ENCODE results near the gene ASPHD2. TPM values are rescaled to one million over a fixed set of nuclear protein-coding genes. Genes with fewer than 3 reads are reported as not detected.

ASPHD2 gene
- total RNA-seq, 3 donors from 2014 or later, result 2.7 to 3.7 (median 3.5) TPM

DNA sequence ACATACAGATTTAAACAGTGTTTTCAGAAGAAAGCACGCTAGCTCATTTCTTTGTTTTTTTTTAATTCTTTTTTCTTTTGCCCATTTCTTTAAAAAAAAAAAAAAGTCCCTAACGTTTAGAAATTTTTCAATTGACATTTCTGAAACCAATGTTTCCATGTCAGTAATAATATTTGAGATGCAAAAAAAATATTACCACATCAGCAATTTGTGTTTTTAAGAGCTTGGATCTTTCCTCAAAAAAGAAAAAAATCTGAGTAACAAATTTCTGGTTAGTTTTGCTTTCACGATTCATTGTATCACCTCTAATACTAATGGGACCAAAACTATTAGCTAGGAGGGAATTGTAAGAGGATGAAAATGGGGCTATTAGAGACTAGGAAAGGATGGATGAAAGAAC lies 39.9 kb upstream of the ASPHD2 start:
- no peaks in the 10 kb centered on the region for H3K9me3 ChIP-seq
- H3K4me1 ChIP-seq (ENCODE audit: low read depth), result no peaks in the 10 kb centered on the region
- no peaks in the 10 kb centered on the region for H3K36me3 ChIP-seq (ENCODE audit: low read depth)
- ATAC-seq (no peak), DNase-seq (no peak)
- intact Hi-C loops (cut with DNase I, micrococcal nuclease), result no loop called here
- no peak overlapping the region for H3K4me3 ChIP-seq
- TF ChIP-seq, protein P1, sequence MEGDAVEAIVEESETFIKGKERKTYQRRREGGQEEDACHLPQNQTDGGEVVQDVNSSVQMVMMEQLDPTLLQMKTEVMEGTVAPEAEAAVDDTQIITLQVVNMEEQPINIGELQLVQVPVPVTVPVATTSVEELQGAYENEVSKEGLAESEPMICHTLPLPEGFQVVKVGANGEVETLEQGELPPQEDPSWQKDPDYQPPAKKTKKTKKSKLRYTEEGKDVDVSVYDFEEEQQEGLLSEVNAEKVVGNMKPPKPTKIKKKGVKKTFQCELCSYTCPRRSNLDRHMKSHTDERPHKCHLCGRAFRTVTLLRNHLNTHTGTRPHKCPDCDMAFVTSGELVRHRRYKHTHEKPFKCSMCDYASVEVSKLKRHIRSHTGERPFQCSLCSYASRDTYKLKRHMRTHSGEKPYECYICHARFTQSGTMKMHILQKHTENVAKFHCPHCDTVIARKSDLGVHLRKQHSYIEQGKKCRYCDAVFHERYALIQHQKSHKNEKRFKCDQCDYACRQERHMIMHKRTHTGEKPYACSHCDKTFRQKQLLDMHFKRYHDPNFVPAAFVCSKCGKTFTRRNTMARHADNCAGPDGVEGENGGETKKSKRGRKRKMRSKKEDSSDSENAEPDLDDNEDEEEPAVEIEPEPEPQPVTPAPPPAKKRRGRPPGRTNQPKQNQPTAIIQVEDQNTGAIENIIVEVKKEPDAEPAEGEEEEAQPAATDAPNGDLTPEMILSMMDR (IDR thresholded peaks at IDR 0.05), result no peak

DNA sequence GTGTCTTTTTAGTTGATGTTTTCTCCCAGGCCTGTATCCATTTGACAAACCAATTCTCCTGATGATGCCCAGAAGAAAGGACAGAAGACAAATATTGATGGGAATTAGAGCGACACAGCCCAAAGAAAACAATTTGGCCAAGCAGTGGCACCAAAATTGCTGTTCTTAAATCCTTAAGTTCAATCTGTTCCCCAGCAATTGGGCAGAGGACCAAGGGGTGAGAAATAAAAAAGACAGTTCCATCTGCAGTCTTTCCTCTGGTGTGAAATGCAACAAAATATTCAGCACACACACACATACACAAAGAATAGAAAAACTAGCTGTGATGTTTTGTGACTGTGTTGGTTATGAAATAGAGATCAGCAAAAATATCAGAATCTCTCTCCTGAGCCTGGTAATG lies 38.0 kb upstream of the ASPHD2 start:
- H3K4me1 ChIP-seq (ENCODE audit: low read depth), result no peaks in the 10 kb centered on the region
- no peaks in the 10 kb centered on the region for H3K36me3 ChIP-seq (ENCODE audit: low read depth)
- TF ChIP-seq, protein P1 (IDR thresholded peaks at IDR 0.05), result no peak
- DNase-seq (no peak), ATAC-seq (no peak)
- H3K4me3 ChIP-seq, result no peak overlapping the region
- intact Hi-C loops (cut with DNase I, micrococcal nuclease), result no loop called here
- H3K9me3 ChIP-seq, result no peaks in the 10 kb centered on the region

DNA sequence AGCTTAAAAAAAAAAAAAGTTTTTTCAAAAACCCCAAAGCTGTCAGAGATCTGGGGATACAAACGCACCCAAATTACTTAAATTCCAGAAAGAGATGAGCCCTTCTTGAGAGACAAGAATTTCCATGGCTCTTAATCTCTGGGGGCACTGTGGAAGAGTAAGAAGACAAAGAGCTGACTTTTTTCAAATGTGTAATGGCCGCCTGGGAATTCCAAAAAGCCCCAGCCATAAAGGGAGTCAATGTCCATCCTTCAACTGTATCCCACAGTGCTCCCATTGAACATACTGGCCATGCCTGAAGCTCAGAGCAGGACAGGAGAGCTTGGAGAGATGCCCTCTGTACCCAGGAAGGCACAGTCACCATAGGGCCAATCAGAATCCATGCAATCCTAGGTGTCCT lies 37.4 kb upstream of the ASPHD2 start:
- H3K4me3 ChIP-seq, result no peak overlapping the region
- ATAC-seq, result no peak
- no peaks in the 10 kb centered on the region for H3K4me1 ChIP-seq (ENCODE audit: low read depth)
- H3K36me3 ChIP-seq (ENCODE audit: low read depth), result no peaks in the 10 kb centered on the region
- TF ChIP-seq, protein P1 (IDR thresholded peaks at IDR 0.05), result no peak
- H3K9me3 ChIP-seq, result no peaks in the 10 kb centered on the region
- DNase-seq, result no peak
- intact Hi-C loops (cut with DNase I, micrococcal nuclease), result no loop called here

DNA sequence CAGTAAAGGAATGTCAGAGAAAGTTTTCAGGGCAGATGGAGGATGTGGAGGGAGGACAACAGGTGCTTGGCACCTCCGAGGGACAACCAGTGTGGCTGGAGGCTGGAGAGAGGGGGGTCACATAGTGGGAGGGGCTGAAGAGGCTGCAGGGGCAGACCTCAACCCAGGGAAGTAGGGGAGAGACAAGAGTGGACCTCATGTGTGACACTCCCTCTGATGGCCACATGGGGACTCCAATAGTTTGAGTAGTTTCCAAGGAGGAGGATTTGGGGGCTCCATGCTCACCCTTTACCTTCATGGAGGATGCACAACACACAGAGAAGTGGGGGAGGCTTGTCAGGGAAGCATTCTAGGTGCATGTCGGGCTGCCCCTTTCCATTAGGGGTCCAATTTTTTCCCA lies 35.1 kb upstream of the ASPHD2 start:
- DNase-seq, result no peak
- Histone ChIP-seq H3K4me1 (ENCODE audit: low read depth) (no peaks in the 10 kb centered on the region), H3K36me3 (ENCODE audit: low read depth) (no peaks in the 10 kb centered on the region), H3K4me3 (no peak overlapping the region), H3K9me3 (no peaks in the 10 kb centered on the region)
- intact Hi-C loops (cut with DNase I, micrococcal nuclease), result no loop called here
- TF ChIP-seq, protein P1 (IDR thresholded peaks at IDR 0.05), result no peak
- ATAC-seq, result no peak

DNA sequence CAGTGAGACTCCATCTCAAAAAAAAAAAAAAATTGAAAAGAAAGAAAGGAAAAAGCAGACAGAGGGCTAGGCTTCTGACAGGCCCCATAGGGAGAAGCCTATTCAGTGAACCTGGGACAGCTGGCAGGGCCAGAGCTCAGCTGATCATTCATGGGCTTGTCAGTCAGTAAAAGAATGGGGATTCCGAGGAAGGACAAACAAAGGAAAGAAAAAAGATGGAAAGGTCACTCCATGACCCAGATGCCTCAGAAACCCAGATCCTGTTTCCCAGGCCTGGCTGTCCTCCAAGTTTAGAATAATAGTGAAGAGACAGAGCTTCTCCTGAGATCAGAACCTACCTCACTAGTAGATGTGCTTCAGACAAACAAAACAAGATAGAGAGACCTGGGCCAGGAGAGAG lies 34.3 kb upstream of the ASPHD2 start:
- H3K36me3 ChIP-seq (ENCODE audit: low read depth), result no peaks in the 10 kb centered on the region
- no peaks in the 10 kb centered on the region for H3K4me1 ChIP-seq (ENCODE audit: low read depth)
- ATAC-seq (no peak), DNase-seq (no peak)
- no peaks in the 10 kb centered on the region for H3K9me3 ChIP-seq
- intact Hi-C loops (cut with DNase I, micrococcal nuclease), result no loop called here
- TF ChIP-seq, protein P1 (IDR thresholded peaks at IDR 0.05), result no peak
- no peak overlapping the region for H3K4me3 ChIP-seq

DNA sequence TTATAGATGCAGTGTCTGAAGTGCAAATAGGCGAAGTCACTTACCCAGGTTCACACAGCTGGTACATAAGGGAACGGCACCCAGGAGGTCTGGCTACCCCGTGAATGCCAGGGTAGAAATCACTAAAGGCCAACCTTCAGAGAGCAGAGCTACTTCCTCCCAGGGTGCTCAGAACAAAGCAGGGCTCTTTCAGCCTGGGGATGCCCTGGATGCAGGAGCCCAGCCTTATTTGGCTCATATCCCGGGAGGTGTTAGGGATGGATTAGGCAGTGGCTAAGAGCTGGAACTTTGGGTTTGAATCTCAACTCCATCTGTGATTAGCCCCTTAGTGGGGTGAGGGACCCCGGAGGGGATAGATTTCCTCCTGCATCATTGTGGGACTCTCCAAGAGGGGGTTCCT lies 33.1 kb upstream of the ASPHD2 start:
- intact Hi-C loops (cut with DNase I, micrococcal nuclease), result no loop called here
- TF ChIP-seq, protein P1 (IDR thresholded peaks at IDR 0.05), result no peak
- no peak for ATAC-seq
- Histone ChIP-seq H3K9me3 (no peaks in the 10 kb centered on the region), H3K4me3 (no peak overlapping the region), H3K36me3 (ENCODE audit: low read depth) (no peaks in the 10 kb centered on the region), H3K4me1 (ENCODE audit: low read depth) (no peaks in the 10 kb centered on the region)
- no peak for DNase-seq

Data from mucosa of descending colon (tissue), 3 donors.